Suppressor macrophage treated with lipopolysaccharide for 1 hour (primary cell): ENCODE data around the gene TNIP1.

Experiments
- DNase-seq, 3 donors: peaks; one replicate each; pipeline ENCODE4 v3.0.0-alpha.2; 2020 to 2022

Gene TNIP1

GRCh38 chr5:151038801-151039238 lies 42.0 kb downstream of the TNIP1 start:
- peak; percentile 82 to 87 (median 84) for DNase-seq

DNA sequence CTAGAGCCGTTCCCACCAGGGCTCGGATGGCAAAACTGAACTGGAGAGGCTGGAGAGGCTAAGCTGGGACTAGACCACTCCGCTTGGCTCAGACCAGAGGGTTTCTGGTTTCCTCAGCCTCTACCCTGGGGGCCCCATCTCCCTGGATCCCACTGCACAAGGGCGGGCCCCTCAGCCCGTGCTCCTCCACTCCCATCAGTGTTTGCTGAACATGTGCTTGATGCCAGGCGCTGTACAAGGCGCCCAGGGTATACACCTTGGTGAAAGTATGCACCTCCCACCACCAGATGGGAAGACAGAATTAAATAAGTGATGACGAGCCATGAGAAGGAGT lies 42.5 kb downstream of the TNIP1 start:
- no peak for DNase-seq

DNA sequence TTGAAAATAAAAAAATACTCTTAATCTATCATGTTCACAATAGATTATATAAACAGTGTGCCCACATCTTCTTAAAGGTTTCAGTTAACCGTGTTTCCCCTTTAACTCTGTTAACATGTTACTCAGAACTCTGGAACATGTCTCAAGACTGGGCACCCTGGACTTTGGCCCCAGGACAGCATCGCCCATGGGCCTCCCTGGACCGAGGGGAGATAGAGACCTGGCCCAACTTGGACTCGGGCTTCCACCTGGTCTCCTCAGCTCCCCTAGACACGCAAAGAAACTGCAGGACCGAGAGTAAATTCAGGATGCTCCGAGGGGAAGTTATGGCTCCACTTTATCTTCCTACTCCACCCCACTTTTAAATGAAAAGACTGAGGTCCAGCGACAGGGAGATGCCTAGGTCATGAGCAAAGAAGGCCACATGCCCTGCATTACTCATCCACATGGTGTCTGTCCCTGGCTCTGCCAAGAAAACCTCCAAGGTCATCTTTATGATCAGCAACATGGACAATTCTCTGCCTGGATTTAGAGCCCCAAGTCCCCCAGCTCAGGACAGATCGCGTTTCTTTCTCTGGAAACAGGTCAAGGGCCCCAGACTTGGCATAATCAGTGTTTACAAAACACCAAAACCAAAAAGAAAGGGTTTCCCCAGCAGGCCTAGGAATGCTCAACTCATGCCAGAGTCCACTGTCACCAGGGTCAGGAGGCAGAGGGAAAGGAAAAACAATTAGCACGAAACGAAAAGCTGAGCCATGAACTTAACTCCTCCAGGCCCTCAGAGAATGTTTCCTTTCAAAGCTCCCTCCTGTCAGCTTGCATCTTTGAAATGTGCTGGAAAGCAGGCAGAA lies 43.0 kb downstream of the TNIP1 start:
- peak in 2 of 3 donors; percentile 50 to 56 for DNase-seq

- no peak for DNase-seq
Observed at GRCh38 chr5:151036556-151036955, 44.3 kb downstream of the TNIP1 start.

- DNase-seq: peak; percentile 57 to 64 (median 57)
Observed at GRCh38 chr5:151034422-151035379, 46.1 kb downstream of the TNIP1 start.

DNA sequence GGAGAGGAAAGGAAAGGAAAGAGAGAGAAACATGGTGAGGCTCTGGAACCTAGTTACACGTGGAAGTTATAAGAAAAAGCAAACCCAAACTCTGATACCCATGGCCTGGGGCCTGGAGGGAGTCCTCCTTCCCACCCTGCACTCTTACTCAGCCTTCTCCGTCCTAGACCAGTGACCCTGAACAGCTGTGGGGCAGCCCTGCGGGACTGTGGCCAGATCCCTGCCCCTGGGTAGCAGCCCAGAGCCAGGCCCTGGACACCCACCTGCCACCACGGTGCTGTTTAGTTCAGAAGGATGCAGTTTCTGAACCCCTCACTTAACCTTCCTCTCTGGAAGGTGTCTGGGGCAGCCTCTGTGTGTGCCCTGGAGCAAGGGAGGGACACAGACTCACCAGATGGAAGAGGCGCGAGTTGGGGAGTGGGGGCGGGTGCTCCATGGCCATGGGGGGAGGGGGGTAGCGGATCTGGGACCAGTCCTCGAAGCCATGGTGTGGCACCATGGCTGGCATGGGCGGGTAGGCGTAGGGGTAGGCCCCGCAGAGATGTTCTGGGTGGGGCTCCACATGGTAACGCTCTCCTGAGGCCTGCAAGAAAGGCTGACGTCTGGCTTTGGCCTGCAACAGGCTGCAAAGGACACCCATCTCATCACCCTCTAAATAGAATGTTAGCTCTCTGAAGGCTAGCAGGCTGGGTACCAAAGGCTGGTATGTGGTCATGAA lies 47.5 kb downstream of the TNIP1 start:
- no peak for DNase-seq

DNA sequence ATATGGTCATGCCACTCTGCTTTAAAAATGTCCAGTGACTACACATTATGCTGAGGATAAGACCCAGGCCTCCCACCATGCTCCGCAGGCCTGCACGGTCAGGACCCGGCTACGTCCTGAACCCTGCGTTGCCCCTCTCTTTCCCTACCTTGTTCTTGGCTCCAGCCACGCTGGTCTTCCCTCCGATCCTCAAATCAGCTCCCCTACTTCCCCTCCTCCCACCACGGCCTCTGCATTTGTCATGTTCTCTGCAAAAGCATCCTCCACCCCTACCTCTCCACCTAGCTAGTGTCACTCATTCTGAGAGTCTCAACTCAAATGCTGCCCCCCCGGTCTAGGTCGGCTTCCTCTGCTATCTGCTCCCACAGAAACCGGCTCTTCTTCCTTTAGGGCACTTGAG lies 49.3 kb downstream of the TNIP1 start:
- DNase-seq: no peak

DNA sequence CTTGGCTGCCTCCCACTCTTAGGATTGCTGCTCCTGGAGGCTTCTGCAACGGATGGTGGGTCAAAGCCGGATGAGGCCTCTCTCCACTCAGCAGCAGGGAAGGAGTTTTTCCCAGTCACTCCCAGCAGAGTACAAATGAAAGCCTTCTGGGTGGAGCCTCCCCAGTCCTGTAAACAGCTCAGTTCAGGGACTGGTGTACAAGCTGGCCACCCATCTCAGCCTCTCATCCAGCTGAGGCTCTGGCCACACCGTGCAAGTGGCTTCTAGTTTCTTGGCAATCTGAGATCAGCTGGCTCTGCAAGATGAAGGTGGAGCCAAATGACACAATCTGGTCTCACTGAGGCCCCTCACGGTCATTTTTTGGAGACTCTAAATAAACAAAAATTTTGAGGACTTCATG lies 50.5 kb downstream of the TNIP1 start:
- no peak for DNase-seq

- DNase-seq: no peak
Observed at GRCh38 chr5:151030056-151030336, 50.8 kb downstream of the TNIP1 start.

- DNase-seq: peak; percentile 55 to 67 (median 59)
Observed at GRCh38 chr5:151029179-151030055, 51.4 kb downstream of the TNIP1 start.

- DNase-seq: no peak
Observed at GRCh38 chr5:151028717-151029116, 52.1 kb downstream of the TNIP1 start.

DNA sequence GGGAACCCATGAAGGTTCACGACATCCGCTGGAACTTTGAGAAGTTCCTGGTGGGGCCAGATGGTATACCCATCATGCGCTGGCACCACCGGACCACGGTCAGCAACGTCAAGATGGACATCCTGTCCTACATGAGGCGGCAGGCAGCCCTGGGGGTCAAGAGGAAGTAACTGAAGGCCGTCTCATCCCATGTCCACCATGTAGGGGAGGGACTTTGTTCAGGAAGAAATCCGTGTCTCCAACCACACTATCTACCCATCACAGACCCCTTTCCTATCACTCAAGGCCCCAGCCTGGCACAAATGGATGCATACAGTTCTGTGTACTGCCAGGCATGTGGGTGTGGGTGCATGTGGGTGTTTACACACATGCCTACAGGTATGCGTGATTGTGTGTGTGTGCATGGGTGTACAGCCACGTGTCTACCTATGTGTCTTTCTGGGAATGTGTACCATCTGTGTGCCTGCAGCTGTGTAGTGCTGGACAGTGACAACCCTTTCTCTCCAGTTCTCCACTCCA lies 52.8 kb downstream of the TNIP1 start:
- no peak for DNase-seq

DNA sequence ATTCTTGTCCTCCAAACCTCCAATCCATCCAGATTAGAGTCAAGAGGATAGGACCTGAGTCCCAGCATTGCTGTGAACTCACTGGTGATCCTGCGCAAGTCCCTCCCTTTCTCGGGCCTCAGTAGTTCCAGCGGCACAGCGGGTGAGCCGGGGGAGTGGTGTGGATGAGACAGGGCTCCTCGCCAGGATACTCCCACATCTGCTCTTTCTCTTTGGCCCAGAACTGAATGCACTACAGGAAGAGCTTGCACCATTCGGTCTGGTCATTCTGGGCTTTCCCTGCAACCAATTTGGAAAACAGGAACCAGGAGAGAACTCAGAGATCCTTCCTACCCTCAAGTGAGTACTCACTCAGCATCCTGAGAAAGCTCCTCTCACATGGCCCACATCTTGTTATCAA lies 54.2 kb downstream of the TNIP1 start:
- peak; percentile 86 to 93 (median 90) for DNase-seq

DNA sequence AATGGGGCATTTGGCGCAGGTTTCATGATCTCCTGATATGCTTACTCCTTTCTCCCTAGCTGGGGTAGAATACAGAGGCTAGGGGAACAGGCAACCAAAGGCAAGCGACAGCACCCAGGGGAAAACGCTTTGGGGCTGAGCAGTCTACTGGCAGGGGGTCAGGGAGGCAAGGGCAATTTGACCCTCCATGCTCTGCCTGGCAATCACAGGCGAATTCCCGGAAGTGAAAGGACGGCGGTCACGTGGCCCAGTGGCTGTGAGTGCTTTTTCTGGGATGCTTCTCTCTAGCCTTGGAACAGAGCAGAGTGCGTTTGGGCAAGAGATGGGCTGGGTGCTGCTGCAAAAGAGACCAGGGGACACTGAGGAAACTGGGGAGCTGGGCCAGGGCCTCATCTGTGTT lies 54.7 kb downstream of the TNIP1 start:
- DNase-seq: no peak

- no peak for DNase-seq
Observed at GRCh38 chr5:151025250-151025606, 55.6 kb downstream of the TNIP1 start.

DNA sequence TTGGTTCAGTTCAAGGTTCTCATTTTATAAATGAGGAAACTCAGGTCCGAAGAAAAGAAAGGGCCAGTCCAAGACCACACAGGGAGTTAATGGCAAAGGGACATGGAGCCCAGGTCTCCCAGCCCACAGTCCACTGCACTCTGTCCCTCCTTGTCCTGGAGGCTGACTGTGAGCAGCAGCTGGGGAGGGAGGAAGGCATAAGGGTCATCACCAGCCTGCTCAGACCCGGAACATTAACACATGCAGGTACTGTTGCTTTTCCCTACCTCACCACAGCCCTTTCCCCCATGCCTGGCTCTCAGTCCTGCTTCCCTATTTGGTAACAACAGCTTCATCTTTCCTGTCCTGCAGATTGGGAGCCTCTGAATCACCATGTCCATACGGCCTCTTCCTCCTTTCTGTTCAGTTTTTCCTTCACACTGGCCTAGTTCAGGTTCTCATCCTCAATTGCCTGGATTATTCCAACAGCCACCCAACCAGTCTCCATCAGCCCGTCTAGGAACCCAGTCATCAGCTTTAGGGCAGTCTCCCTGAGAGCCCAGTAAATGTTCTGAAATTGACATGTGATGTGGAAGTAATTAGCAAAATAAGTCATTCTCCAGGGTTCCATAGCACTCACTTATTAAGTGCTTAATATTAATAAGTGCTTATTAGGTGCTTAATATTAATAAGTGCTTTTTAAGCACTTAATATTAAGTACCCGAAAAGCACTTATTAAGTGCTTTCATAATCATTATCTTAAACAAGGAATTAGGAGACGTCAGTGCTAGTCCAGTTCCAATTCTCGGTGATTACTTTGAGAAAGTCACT lies 56.2 kb downstream of the TNIP1 start:
- peak in 2 of 3 donors; percentile 53 to 62 for DNase-seq

DNA sequence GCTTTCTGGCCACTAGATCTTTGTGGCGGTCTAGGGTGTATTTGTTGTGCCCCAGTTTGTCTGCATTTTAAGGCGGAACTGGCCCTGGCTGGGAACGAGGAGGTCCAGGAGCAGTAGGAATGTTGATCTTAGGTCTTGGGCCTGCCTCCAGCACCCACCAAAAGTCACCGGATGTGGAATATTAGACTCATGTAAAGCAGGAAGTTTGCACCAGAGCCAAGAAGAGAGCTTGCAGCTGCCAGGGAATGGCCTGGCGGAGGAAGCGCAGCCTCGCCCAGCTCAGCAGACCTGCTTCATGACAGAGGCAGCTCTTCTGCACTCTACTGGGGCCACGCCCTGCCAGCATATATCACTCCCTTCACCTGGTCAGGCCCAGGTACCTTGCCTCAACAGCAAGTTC lies 57.2 kb downstream of the TNIP1 start:
- peak in 2 of 3 donors; percentile 46 to 55 for DNase-seq

DNA sequence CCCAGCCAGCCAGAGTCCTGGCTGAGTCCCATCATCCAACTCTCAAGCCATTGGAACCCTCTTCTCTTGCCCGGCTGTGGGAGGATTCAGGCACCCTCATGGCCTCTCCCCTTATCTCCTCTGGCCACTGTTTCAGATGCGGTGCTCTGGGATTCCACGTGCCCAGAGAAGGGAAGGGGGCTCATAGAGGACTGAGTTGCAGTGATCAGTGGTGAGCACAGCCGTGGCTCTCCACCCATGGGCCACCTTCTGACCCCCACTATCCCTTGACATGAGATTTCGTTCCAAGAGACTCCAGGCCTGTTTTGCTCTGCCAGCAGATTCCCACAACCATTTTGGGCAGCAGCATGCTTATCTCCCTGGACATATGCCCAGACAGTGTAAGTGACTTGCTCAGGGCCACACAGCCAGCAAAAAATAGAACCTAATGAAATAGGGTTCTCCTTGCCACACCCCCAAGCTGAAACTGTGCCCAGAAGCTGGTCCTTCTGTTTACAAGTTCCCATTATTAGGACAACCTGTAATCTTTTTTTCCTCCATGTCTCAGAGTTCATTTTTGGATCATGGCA lies 57.7 kb downstream of the TNIP1 start:
- peak in 1 of 3 donors; percentile 50 for DNase-seq

DNA sequence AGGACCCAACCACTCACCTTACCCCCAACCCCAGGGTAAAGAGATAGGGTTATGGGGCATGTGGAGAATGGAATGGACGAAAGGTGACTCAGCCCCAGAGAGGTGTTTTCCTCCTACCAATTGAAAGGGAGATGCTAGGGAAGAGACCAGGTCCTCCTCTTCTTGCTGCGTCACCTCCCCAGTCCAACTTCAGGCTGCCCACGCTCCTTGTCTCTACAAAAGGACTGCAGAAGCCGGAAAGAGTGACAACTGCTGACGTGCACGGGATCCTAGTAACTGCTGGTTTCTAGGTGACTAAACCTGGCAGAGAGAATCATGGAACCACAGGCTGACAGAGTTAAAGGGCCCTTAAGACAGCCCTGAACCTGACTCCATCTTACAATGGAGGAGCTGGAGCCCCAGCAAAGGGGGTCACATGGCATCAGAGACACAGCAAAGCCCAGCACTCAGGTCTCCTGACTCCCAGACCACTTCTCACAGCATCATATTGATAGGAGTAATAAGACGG lies 58.3 kb downstream of the TNIP1 start:
- peak in 1 of 3 donors; percentile 26 for DNase-seq

GRCh38 chr5:151021746-151022145 lies 59.1 kb downstream of the TNIP1 start:
- DNase-seq: no peak
